Subcutaneous adipose tissue (tissue), 4 donors: ENCODE data around the gene AEBP1. TPM values are rescaled to one million over a fixed set of nuclear protein-coding genes. Genes with fewer than 3 reads are reported as not detected.

Source experiments
- total RNA-seq, 4 donors: library from RNA; depleted of rRNA; stranded (reverse); fragments of >200 nt; gene quantifications; one replicate each; pipeline ENCODE4 v1.1.0, GENCODE V29; 2016
- TF ChIP-seq, protein P1 (sequence below): fragments of 450-650 bp; IDR thresholded peaks from one replicate; pipeline ENCODE4 v1.5.1; 2016; ENCODE audit warnings: low read depth, mild to moderate bottlenecking, control low read depth, antibody characterized with exemption, moderate library complexity

Gene AEBP1
- total RNA-seq, 4 donors from 2014 or later, result 90.2 to 183 (median 162) TPM

DNA sequence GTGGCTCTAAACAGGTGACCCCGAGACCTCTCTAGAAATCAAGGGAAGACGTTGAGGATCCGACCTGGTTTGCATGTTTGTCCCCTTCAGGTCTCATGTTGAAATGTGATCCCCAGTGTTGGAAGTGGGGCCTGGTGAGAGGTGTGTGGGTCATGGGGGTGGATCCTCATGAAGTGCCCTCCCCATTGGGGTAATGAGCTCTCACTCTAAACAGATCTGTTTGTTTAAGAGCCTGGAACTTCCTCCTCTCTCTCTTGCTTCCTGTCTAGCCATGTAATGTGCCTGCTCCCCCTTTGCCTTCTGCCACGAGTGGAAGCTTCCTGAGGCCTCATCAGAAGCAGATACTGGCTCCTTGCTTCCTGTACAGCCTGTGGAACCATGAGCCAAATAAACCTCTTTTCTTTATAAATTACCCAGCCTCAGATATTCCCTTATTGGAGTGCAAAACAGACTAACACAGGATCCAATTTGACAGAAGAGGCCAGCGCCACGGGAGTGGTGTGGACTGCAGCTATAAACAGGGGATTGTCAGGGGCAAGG is 11.0 kb upstream of the AEBP1 start:
- TF ChIP-seq, protein P1, sequence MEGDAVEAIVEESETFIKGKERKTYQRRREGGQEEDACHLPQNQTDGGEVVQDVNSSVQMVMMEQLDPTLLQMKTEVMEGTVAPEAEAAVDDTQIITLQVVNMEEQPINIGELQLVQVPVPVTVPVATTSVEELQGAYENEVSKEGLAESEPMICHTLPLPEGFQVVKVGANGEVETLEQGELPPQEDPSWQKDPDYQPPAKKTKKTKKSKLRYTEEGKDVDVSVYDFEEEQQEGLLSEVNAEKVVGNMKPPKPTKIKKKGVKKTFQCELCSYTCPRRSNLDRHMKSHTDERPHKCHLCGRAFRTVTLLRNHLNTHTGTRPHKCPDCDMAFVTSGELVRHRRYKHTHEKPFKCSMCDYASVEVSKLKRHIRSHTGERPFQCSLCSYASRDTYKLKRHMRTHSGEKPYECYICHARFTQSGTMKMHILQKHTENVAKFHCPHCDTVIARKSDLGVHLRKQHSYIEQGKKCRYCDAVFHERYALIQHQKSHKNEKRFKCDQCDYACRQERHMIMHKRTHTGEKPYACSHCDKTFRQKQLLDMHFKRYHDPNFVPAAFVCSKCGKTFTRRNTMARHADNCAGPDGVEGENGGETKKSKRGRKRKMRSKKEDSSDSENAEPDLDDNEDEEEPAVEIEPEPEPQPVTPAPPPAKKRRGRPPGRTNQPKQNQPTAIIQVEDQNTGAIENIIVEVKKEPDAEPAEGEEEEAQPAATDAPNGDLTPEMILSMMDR, result no peak

DNA sequence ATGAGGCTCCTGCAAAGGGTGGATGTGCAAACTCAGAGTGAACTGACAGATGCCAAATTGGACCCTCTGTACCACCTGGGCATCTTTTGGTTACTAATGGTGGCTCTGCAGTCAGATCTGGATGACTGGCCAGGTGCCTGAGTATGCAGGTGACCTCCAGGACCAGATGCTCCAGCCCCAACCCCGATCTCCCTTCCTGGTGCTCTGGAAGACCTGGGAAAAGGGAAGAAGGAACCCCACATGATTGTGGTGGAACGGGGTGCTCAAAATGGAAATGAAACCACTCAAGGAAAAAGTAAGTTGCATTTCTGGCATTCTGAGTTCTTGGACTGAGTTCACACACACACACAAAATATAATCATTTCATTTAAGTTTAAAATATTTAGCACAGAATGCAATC is 9.8 kb upstream of the AEBP1 start:
- TF ChIP-seq, protein P1, result no peak

DNA sequence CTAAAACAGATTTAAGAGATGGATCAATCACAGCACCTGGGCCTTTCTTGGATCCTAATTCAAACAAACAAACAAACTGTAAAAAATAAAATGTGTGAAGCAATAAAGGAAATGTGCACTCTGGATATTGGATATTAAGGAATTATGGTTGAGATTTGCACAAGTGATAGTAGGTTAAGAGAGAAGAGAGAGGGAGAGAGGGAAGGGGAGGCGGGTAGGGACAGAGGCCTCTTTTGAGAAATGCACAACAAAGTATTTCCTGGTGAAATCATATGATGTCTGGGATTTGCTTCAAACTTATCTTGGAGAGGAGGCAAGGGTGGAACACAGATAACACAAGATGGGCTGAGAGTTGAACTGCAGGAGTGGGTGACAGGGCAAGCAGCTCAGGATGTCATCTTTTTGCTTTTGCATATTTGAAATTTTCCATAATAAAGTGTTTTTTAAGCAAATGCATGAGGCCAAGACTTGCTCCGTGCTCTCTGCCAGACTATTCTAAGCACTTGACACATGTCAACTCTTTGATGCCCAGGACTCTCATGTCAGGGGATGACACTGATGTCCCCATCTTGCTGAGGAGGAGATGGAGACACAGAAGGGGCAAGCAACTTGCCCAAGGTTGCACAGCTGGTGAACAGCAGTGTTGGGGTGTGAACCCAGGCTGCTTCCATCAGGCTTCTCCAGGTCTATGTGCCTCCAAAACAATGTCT is 9.1 kb upstream of the AEBP1 start:
- TF ChIP-seq, protein P1, result no peak

DNA sequence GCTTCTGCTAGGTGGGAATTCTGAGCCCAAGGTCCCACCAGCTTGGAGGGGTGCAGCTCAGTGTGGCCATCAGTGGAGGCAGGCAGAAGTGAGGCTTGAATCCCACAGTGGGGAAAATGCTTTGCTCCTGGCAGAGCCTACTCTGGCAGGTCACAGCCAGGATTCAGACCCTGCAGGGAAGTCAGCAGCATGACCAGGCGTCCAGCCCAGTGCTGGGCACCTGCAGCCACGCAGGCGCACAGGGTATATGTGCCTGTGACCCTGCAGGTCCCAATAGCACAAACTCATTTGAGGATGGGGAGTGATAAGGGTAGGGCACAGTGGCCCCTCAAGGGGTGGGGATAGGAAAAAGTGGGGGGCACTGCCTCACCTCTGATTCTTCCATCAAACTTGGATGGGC is 8.4 kb upstream of the AEBP1 start:
- TF ChIP-seq, protein P1, result no peak

DNA sequence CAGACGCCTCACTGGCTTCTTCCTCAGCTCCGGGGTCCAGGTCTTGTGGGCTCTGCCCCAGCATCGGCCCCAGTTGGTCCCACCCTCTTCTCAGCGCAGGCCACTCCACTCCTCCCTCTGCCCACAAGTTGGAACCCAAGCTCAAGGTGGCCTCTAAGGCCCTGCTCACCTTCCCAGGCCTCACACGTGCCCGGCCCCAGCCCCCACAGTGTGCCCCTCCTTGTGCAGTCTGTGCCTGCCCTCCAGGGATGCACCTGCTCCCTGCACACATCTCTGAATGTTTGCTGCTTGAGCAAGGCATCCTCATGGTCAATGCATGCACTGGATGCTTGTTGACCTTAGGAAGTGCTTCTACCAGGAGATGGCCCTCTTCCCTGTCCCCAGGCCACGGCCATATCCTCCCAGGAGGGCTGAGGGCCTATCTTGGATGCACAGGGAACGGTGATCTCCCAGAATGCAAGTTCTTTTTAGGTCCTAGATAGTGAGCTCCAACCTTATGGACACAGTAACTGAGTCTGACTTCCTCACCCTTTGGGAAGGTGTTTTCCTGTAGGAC is 7.7 kb upstream of the AEBP1 start:
- TF ChIP-seq, protein P1, result no peak

DNA sequence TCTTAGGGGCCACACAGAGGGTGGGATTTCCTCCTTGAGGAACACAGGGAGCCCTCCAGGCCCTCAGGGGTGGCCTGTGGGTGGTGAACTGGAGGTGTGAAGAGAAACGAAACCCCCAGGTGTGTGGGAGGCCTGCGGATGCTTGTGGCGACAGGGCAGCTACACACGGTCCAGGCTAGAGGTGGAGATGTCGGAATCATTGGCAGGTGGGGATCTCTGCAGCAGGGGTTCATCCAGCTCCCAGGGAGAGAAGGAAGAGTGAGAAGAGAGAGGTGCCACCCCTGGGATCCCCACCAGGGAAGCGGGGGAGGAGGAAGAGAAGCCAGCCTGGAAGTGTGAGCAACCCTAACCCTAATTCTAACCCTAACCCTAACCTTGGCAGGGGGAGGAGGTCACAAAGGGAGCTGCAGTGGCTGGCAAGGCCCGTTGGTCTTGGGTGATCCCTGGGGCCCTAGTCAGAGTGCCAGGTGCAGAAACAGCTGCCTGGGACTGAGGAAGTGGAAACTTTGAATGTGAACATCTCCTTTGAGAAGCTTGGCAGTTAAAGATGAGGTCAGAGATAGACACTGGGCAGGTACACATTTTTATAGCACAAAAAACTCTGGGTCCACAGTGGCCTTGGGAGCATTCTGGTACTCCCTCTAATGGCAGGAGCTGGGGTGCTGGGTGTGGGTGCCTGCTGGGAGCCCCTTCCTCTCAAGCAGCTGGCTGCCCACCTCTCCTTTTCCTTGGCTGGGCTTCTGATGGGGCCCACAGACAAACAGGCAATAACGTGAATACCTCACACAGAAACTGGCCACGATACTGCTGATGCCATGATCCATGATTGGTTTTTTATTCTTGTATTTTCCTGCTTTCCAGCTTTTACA is 6.8 kb upstream of the AEBP1 start:
- TF ChIP-seq, protein P1, result no peak
